ENCODE measurements around the gene CCDC127. TPM values are rescaled to one million over a fixed set of nuclear protein-coding genes. Genes with fewer than 3 reads are reported as not detected.
"Not testable (repeated sequence)": the region's sequence is repeated elsewhere in the genome, so short reads cannot be mapped to it uniquely, and the experiment has no call there.

Gene CCDC127
- total and polyA plus RNA-seq, 12 donors, result 3.0 to 9.7 (median 6.5) TPM

- H3K27ac ChIP-seq, result no peak overlapping the region
- H3K9me3 ChIP-seq (replicated peaks in 1 of 3), result no peaks in the 10 kb centered on the region
- intact Hi-C loops (cut with DNase I), result no loop called here
- no peaks in the 10 kb centered on the region for H3K4me1 ChIP-seq (replicated peaks in 1 of 2)
- TF ChIP-seq POLR2A (IDR thresholded peaks at IDR 0.05), result no peak
- TF ChIP-seq CTCF (IDR thresholded peaks at IDR 0.05), result no peak
- H3K36me3 ChIP-seq (replicated peaks in 1 of 2), result no peaks in the 10 kb centered on the region
- no peak overlapping the region for H3K4me3 ChIP-seq
- WGBS, 4 donors, result 73 to 89% (median 84%) methylated on average over 3 to 12 of the region's 12 CpGs
- no peaks in the 10 kb centered on the region for H3K27me3 ChIP-seq
- no peak for DNase-seq
Observed at GRCh38 chr5:197892-198489, 20.0 kb downstream of the CCDC127 start.

GRCh38 chr5:197031-197430 lies 20.9 kb downstream of the CCDC127 start:
- H3K4me1 ChIP-seq (replicated peaks in 1 of 2); H3K36me3 ChIP-seq (replicated peaks in 1 of 2); H3K9me3 ChIP-seq (replicated peaks in 1 of 3); H3K27me3 ChIP-seq; H3K4me3 ChIP-seq; H3K27ac ChIP-seq; intact Hi-C loops (cut with DNase I): not testable (repeated sequence)
- 28 to 37% (median 32%) methylated on average over 7 to 18 of the region's 18 CpGs for WGBS, 4 donors
- peak in 5 of 7 donors; percentile 37 to 64 (median 44) for DNase-seq

- DNase-seq, result no peak
- intact Hi-C loops (cut with DNase I), result no loop called here
- Histone ChIP-seq H3K9me3 (replicated peaks in 1 of 3) (no peaks in the 10 kb centered on the region), H3K4me3 (no peak overlapping the region), H3K4me1 (replicated peaks in 1 of 2) (no peaks in the 10 kb centered on the region), H3K36me3 (replicated peaks in 1 of 2) (no peaks in the 10 kb centered on the region), H3K27ac (no peak overlapping the region), H3K27me3 (no peaks in the 10 kb centered on the region)
- TF ChIP-seq POLR2A (IDR thresholded peaks at IDR 0.05), result no peak
- TF ChIP-seq CTCF (IDR thresholded peaks at IDR 0.05), result no peak
- WGBS, 4 donors, result 75 to 92% (median 81%) methylated on average over 4 to 9 of the region's 10 CpGs
Observed at GRCh38 chr5:196350-196749, 21.6 kb downstream of the CCDC127 start.

GRCh38 chr5:195401-196160 lies 22.4 kb downstream of the CCDC127 start:
- Histone ChIP-seq H3K27me3 (no peaks in the 10 kb centered on the region), H3K4me1 (replicated peaks in 1 of 2) (no peaks in the 10 kb centered on the region), H3K9me3 (replicated peaks in 1 of 3) (no peaks in the 10 kb centered on the region), H3K36me3 (replicated peaks in 1 of 2) (no peaks in the 10 kb centered on the region), H3K4me3 (no peak overlapping the region), H3K27ac (no peak overlapping the region)
- WGBS, 4 donors, result 82 to 88% (median 86%) methylated on average over 27 to 33 of the region's 33 CpGs
- DNase-seq, result no peak
- TF ChIP-seq POLR2A (IDR thresholded peaks at IDR 0.05) (no peak), CTCF (IDR thresholded peaks at IDR 0.05) (no peak)
- intact Hi-C loops (cut with DNase I), result no loop called here
